ENCODE data around the gene CD247.

CD247 gene

DNA sequence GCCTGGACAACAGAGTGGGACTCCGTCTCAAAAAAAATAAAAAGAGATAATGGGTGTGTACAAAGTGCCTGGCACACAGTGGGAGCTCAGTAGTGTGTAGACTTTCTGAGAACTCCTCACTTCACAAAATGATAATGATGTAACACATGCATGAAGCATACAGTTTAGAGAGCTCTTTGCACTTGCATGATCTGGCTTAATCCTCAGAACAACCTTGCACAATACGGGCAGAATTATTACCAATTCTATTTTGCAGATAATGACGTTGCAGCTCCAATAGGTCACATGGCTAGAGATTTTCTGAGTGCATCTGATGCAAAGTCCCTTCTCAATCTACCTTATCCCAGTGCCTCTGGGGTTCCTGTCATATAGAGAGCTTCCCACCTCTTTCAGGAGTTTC lies 71.4 kb downstream of the CD247 start:
- H3K4me3 Mint-ChIP-seq = no peak overlapping the region
- H3K9me3 Mint-ChIP-seq = no peaks in the 10 kb centered on the region
- H3K27me3 Mint-ChIP-seq (ENCODE audit: low read depth, poor library complexity) = peaks cover 16% of the 10 kb centered on the region
- H3K27ac Mint-ChIP-seq = no peak overlapping the region
- no peak for DNase-seq
- peaks cover 16% of the 10 kb centered on the region for H3K4me1 Mint-ChIP-seq
- TF ChIP-seq CTCF (IDR thresholded peaks at IDR 0.05) = no peak
- H3K36me3 Mint-ChIP-seq (ENCODE audit: low read depth) = no peaks in the 10 kb centered on the region

DNA sequence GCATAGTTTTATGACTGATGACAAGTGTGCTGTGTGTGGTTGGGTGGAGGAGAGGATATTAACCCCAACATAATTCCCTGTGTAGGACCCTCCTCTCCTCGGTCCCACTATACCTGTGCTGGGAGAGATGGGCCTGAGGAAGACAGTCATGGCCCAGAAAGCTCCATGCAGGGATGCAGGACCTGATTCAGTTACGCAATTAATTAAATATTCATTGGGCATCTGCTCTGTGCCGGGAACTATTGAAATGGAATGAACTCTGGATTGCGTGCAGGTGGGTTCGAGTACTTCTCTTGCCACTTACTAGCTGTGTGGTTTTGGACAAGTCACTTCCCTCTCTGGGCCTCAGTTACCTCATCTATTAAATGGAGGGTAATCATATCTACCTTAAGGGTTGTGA lies 74.6 kb downstream of the CD247 start:
- Mint-ChIP-seq H3K27me3 (ENCODE audit: low read depth, poor library complexity) (peaks cover 23% of the 10 kb centered on the region), H3K9me3 (no peaks in the 10 kb centered on the region), H3K36me3 (ENCODE audit: low read depth) (no peaks in the 10 kb centered on the region), H3K4me1 (peaks cover 19% of the 10 kb centered on the region), H3K27ac (no peak overlapping the region), H3K4me3 (no peak overlapping the region)
- TF ChIP-seq CTCF (IDR thresholded peaks at IDR 0.05) = no peak
- no peak for DNase-seq

DNA sequence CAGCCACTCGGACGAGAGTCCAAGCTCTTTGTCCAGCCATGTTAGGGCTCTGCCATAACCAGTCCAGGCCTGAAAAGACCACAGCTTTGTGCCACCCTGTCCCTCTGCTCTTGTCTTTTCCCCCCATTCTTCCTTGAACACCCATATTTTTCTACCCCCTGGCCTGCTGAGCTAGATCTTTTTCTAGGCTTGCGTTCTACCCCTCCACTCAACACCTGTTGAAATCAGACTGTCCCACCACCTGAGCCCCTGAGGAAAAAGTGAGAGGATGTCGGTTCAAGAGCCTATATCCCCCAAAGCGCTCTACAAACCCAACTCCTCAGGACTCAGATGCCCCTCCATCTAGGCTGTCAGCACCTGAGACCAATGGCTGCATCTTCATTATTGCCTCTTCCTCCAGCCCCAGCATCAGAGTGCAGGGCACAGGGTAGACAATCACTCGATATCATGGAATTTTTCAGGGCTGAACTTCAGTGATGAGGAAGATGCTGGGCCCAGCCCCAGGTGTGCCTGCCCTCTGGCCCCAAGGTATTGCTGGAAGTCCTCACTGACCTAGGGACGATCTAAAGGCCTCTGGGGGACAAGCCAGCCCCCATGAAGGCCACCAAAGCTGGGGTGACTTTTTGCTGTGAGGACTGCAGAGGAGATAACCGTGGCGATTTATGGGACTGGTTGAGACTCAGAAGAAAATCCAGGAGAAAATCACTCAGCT lies 75.3 kb downstream of the CD247 start:
- H3K9me3 Mint-ChIP-seq = no peaks in the 10 kb centered on the region
- H3K27ac Mint-ChIP-seq = no peak overlapping the region
- H3K27me3 Mint-ChIP-seq (ENCODE audit: low read depth, poor library complexity) = peaks cover 31% of the 10 kb centered on the region
- DNase-seq = no peak
- no peak overlapping the region for H3K4me3 Mint-ChIP-seq
- H3K36me3 Mint-ChIP-seq (ENCODE audit: low read depth) = no peaks in the 10 kb centered on the region
- no peak for TF ChIP-seq CTCF (IDR thresholded peaks at IDR 0.05)
- peaks cover 19% of the 10 kb centered on the region for H3K4me1 Mint-ChIP-seq

DNA sequence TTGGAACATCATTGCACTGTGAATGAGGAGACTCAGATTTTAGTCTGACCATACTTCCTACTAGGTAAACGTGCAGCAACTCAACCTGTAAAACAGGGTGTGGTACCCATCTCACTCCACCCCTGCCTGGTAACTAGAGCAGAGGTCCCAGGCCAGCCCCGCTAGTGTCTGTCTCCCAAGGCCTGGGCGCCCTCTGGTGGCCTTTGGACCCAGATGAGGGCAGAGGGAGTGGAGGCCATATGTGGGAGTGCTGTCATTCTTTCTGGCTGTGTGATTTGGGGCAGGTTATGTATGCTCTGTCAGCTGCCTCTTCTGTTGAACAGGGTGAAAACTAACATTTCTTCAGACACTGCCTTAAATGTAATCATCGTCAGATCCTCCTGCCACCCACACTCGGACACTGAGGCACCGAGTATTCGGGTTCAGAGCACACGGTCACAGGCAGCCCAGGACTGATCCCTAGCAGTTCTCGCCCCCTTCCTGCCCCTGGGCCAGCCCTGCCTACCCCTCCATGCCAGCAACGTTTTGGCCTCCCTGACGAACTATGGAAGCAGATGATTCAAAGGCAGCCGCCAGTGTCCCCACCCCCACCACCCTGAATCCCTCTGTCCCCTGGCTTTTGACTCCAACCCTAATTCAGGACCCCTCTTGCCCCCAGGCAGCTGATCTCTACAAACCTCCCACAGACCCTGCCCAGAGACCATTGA lies 76.0 kb downstream of the CD247 start:
- Mint-ChIP-seq H3K27ac (no peak overlapping the region), H3K27me3 (ENCODE audit: low read depth, poor library complexity) (peaks cover 37% of the 10 kb centered on the region), H3K9me3 (no peaks in the 10 kb centered on the region), H3K4me1 (peaks cover 19% of the 10 kb centered on the region), H3K4me3 (no peak overlapping the region), H3K36me3 (ENCODE audit: low read depth) (no peaks in the 10 kb centered on the region)
- peak; percentile 81 for TF ChIP-seq CTCF (IDR thresholded peaks at IDR 0.05)
- peak; percentile 88 for DNase-seq

GRCh38 chr1:167441222-167441621 lies 77.1 kb downstream of the CD247 start:
- Mint-ChIP-seq H3K27ac (no peak overlapping the region), H3K27me3 (ENCODE audit: low read depth, poor library complexity) (peaks cover 34% of the 10 kb centered on the region), H3K4me3 (no peak overlapping the region), H3K9me3 (peaks cover 3% of the 10 kb centered on the region), H3K36me3 (ENCODE audit: low read depth) (peaks cover 3% of the 10 kb centered on the region), H3K4me1 (peaks cover 19% of the 10 kb centered on the region)
- no peak for DNase-seq
- TF ChIP-seq CTCF (IDR thresholded peaks at IDR 0.05) = no peak

GRCh38 chr1:167440776-167441175 lies 77.6 kb downstream of the CD247 start:
- H3K27ac Mint-ChIP-seq = no peak overlapping the region
- TF ChIP-seq CTCF (IDR thresholded peaks at IDR 0.05) = no peak
- peaks cover 5% of the 10 kb centered on the region for H3K36me3 Mint-ChIP-seq (ENCODE audit: low read depth)
- H3K27me3 Mint-ChIP-seq (ENCODE audit: low read depth, poor library complexity) = peaks cover 34% of the 10 kb centered on the region
- peaks cover 19% of the 10 kb centered on the region for H3K4me1 Mint-ChIP-seq
- peaks cover 7% of the 10 kb centered on the region for H3K9me3 Mint-ChIP-seq
- no peak overlapping the region for H3K4me3 Mint-ChIP-seq
- no peak for DNase-seq

All from nephron progenitor cell (in vitro differentiated cells).